NCI-H526 treated with DMSO at 0.1 percent for 48 hours (cell line): Measurements from ENCODE around the gene PUM1.
"Not testable (repeated sequence)": the region's sequence is repeated elsewhere in the genome, so short reads cannot be mapped to it uniquely, and the experiment has no call there.

Experiments used
- DNase-seq: peaks from one replicate; lab custom pipeline; 2025; lab: John Stamatoyannopoulos, UW

Gene PUM1

DNA sequence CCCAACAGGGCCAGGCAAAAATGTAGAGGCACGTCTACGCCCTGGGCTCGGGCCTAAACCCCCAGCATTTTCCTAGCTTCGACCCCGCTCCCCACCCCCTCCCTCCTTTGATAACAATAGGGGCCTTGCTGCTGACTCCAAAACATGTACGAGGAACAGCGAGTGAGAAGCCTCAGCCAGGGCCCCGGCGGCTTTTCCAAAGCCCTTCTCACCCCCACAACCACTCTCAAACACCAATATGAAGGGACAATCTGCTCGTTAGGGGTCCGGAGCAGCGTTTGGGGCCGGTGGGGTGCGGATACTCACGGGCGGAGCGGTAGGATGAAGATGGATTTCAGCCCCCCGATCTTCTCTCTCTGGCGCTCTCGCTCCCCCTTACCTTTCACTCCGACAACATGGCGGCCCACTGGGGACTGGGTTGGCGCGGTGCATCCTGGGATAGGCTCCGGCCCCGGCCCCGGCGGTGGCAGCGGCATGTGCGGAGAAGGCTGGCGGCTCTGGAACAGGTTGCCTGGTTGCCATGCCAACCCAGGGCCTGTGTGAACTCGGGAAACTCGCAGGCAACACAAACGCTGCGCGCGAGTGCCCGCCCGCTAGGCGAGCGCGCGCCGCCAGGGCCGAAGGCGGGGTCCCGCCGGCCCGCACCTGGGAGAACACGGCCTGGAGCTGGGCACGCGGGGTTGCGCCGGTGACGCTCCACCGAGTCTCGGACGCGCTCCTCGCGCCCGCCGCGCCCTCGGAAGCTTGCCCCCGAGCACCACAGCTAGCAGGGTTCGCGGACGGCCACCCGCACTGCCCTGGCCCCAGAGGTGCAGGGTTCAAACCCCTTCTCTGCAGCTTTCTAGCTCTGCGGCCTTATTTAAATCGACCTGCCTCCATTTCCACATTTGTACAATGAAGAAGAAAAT lies at the start of gene PUM1:
Gene PUM1 (minus strand): TSS at position 408 of the 908 bp plus-strand sequence. CDS start 6,151 bp downstream, outside the sequence.
- DNase-seq = peak; percentile 100

DNA sequence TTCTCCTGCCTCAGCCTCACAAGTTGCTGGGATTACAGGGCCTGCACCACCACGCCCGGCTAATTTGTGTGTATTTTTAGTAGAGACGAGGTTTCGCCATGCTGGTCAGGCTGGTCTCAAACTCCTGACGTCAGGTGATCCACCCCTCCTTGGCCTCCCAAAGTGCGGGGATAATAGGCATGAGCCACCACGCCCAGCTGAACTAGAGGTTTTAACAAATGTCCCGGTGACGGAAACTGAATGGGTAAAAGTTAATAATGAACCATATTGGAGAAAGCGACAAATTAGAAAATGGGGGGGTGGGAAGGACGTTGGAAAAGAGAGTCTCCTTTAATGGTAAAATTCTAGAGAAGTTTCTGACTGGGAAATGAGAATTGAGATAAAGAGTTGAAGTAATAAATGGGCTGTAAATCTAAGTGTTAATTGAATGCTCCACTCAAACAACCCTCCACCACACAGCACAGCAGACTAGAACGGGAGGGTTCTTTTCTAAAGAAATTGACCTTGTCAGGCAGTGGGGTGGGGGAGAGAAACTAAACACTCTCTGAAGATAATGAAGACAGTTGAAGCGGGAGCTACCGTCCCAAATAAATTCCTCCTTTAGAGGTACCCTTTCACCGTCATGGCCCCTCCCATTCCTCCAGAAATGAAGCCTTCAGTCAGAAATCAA lies 46.9 kb upstream of the PUM1 start:
- no peak for DNase-seq

GRCh38 chr1:31111290-31111951 lies 45.9 kb upstream of the PUM1 start:
- no peak for DNase-seq

- no peak for DNase-seq
Observed at GRCh38 chr1:31110846-31111245, 45.3 kb upstream of the PUM1 start.

GRCh38 chr1:31108861-31109260 lies 43.3 kb upstream of the PUM1 start:
- DNase-seq = no peak

DNA sequence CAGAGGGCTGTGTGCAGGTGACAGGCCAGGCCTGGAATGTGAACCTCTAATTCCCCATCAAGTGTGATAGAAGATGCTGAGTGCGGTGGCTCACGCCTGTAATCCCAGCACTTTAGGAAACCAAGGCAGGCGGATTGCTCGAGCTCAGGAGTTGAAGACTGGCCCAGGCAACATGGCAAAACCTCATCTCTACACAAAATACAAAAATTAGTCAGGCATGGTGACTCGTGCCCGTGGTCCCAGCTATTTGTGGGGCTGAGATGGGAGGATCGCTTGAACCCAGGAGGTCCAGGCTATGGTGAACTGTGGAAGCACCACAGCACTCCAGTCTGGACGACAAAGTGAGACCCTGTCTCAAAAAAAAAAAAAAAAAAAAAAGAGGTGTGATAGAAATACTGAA lies 40.1 kb upstream of the PUM1 start:
- DNase-seq = no peak

DNA sequence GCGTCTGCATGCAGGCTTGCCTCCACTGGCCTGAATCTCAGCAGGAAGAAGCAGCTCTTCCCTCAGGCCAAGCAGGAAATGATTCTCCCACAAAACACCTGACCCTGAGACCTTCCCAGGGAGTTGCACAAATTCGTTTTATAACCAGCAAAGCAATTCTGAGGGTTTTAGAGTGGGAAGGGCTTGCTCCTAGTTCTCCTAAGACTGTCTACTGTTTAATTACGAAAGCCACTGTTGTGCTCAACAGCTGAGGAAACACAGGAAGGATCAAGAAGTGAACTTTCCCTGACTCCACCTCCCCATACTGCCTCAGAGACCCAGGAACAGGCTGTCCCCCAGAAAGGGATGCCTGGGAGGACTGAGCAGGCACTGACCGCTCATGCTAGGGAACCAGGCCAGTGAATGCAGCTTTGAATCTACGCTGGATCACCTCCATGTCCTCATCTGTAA lies 37.0 kb upstream of the PUM1 start:
- DNase-seq = no peak

GRCh38 chr1:31101147-31101502 lies 35.6 kb upstream of the PUM1 start:
- DNase-seq = no peak

DNA sequence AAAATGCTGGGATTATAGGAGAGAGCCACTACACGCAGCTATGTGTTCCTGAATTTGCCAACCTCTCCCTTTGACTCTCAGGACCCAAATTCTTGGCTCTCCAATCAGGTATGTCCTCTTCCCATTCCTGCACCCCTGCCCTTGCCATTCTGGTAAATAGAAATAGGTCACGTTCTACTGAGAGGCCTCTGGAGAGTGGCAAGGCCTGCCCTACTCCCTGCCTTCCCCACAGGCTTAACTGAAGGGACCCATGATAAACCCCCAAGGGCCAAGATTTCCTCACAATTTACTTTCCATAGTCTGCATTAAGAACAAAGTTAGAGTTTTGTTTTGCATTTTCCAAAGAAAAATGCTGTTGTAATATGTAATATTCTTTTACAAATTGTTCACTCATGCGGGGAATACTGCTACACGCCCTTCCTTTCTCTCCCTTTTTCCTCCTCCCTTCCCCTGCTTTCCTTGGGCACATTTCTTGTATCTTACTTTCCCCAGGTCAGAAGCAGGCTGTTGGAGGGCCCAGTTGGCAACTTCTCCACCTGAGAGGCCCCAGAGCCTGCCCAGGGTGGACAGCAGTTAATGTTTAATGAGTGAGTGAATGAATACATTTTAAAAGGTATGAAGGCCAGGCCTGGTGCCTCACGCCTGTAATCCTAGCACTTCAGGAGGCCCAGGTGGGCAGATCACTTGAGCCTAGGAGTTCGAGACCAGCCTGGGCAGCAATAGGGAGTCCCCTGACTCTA lies 33.9 kb upstream of the PUM1 start:
- DNase-seq = no peak

- DNase-seq = no peak
Observed at GRCh38 chr1:31095985-31096384, 30.5 kb upstream of the PUM1 start.

- no peak for DNase-seq
Observed at GRCh38 chr1:31095298-31095981, 29.9 kb upstream of the PUM1 start.

- DNase-seq = not testable (repeated sequence)
Observed at GRCh38 chr1:31088081-31088480, 22.6 kb upstream of the PUM1 start.

GRCh38 chr1:31084782-31085569 lies 19.5 kb upstream of the PUM1 start:
- DNase-seq = no peak

DNA sequence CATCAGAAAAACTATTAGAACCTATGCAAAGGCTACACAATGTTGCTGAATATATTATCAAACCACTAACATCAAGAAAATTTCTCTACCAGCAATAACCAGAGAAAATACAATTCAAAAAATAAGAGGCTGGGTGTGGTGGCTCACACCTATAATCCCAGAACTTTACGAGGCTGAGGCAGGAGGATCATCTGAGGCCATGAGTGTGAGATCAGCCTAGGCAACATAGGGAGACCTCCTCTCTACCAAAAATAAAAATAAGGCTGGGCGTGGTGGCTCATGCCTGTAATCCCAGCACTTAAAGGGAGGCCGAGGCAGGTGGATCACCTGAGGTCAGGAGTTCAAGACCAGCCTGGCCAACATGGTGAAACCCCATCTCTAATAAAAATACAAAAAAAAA lies 16.9 kb upstream of the PUM1 start:
- no peak for DNase-seq

DNA sequence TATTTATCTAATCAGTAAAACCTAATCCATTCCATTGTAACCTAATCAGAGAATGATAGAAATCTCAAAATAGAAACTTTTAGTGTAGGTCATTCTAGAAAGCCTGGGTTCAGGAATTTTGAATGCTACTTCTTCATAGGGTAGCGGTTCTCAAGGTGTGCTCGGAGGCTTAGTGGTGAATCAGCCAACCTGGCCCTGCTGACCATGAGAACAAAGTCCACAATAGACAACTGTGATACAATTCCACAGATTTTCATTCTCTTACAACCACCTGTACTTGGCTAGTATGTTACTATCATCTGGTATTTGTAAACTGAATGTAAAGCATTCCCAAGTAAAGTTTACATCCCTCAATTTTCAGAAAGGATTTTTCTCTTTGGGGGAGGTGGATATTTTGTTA lies 7.5 kb upstream of the PUM1 start:
- no peak for DNase-seq

GRCh38 chr1:31072304-31072746 lies 6.8 kb upstream of the PUM1 start:
- DNase-seq = no peak

DNA sequence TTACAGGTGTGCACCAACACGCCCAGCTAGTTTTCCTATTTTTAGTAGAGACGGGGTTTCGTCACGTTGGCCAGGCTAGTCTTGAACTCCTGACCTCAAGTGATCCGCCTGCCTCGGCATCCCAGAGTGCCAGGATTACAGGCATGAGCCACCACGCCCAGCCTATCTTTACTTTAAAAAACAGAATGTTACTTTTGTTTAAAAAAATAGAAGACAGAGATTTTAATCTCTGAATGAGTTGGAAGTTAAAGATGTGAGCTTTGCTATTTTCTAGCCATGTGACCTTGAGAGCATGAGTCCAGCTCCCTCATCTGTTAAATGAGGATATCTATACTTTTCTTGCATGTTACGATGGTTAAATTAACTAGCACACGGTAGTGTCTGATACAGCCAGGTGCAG lies 3.9 kb upstream of the PUM1 start:
- DNase-seq = no peak

- peak; percentile 68 for DNase-seq
Observed at GRCh38 chr1:31064718-31065309, 703 bp downstream of the PUM1 start.

DNA sequence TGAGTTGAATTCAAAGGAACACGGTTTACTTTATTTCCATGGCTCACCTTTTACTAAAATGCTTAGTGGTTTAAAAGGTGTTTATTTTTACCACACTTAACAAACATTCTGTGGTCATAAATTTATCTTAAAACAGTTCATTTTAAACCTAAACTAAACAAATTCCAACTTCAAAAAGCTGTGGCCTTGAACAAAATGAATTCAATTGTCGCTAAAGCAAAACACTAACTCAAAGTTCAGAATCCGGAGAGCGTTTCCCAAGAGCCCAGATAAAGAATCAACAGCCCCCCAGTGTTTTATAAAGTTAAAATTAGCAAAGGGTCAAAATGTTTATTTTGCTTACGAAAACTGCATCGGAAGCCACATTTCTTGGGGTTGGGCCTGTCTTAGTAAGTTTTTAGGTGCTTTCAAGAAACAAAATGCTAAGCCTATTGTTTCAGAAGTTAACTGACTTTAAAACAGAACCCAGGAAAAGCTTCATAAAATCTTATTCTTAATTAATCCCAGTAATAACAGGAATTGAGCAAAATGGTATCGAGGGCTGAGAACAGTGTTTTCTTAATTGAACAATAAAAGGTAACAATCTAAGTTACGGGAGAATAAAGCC lies 1.3 kb downstream of the PUM1 start:
- no peak for DNase-seq

DNA sequence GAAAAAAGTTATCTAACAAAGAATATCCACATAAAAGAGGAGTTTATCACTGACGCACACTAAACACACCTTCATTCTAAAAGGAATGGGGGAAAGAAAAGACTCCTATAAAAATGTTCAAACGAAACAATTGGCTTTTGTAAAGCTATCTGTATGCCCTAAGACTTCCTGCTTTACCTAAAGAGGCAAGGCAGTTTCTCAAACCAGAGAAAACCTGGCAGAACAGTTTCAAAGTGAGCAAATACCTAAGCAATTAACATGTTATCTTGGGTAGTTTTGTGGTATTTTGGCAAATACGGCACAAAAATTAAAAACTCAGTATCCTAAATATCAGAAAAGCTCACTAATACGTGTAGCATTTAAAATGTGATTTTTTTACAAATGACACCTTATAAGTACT lies 1.9 kb downstream of the PUM1 start:
- peak; percentile 59 for DNase-seq
